Activated CD8-positive, alpha-beta memory T cell treated with anti-CD3 and anti-CD28 coated beads, Interleukin-2, amount 10 ng/mL, durations not matched to agents 7 days and 5 days (primary cell): Measurements from ENCODE around the gene MAGOH. TPM values are rescaled to one million over a fixed set of nuclear protein-coding genes. Genes with fewer than 3 reads are reported as not detected.

ENCODE experiments used
- ATAC-seq: fragments of 150-1000 bp; cut with Tn5 transposase; one replicate; pipeline ENCODE4 v1.10.0; 2021; ENCODE audit warnings: moderate library complexity
- CTCF ChIA-PET: fragments of 350-600 bp; sonication (Branson Sonifier 250); formaldehyde crosslinking; loops from one replicate; lab custom pipeline; 2021; ENCODE audit warnings: antibody characterized with exemption; lab: Charles Lee
- DNase-seq: peaks from one replicate; pipeline ENCODE4 v3.0.0-alpha.2; 2020
- H3K27ac Mint-ChIP-seq: one replicate; pipeline ENCODE4 v1.8.0; 2021; ENCODE audit warnings: mild to moderate bottlenecking, mixed read lengths
- H3K27me3 Mint-ChIP-seq: one replicate; pipeline ENCODE4 v1.8.0; 2021; ENCODE audit warnings: mixed read lengths
- H3K36me3 Mint-ChIP-seq: one replicate; pipeline ENCODE4 v1.8.0; 2021; ENCODE audit warnings: mild to moderate bottlenecking, mixed read lengths
- H3K4me1 Mint-ChIP-seq: one replicate; pipeline ENCODE4 v1.8.0; 2021; ENCODE audit warnings: mixed read lengths
- H3K4me3 Mint-ChIP-seq: one replicate; pipeline ENCODE4 v1.8.0; 2021; ENCODE audit warnings: mild to moderate bottlenecking, moderate library complexity, mixed read lengths
- H3K9me3 Mint-ChIP-seq: one replicate; pipeline ENCODE4 v1.8.0; 2022; ENCODE audit warnings: low read depth, mixed read lengths
- total RNA-seq, 2 experiments: library from RNA; stranded (reverse); gene quantifications; one replicate each; pipeline ENCODE4 v1.2.3, GENCODE V29; 2021

The MAGOH gene
- total RNA-seq, 2 experiments from 2014 or later: 72.9 to 80.1 TPM

- Mint-ChIP-seq H3K36me3 (peaks cover 47% of the 10 kb centered on the region), H3K27ac (no peak overlapping the region), H3K4me3 (no peak overlapping the region), H3K9me3 (no peaks in the 10 kb centered on the region), H3K4me1 (no peaks in the 10 kb centered on the region), H3K27me3 (no peaks in the 10 kb centered on the region)
- ATAC-seq: no peak
- CTCF ChIA-PET: interaction anchor here (0.9 kb wide), 1 partner anchor 14 kb away, joined by 3 read pairs; no protein-coding TSS in a partner anchor
- DNase-seq: no peak
Observed at GRCh38 chr1:53264048-53264447, 25.7 kb upstream of the MAGOH start.

GRCh38 chr1:53262000-53262399 is 23.7 kb upstream of the MAGOH start:
- no peak overlapping the region for H3K4me3 Mint-ChIP-seq
- DNase-seq (no peak), ATAC-seq (no peak)
- no peaks in the 10 kb centered on the region for H3K9me3 Mint-ChIP-seq
- CTCF ChIA-PET: no interaction called here
- peaks cover 50% of the 10 kb centered on the region for H3K36me3 Mint-ChIP-seq
- no peak overlapping the region for H3K27ac Mint-ChIP-seq
- no peaks in the 10 kb centered on the region for H3K27me3 Mint-ChIP-seq
- H3K4me1 Mint-ChIP-seq: no peaks in the 10 kb centered on the region

- Mint-ChIP-seq H3K36me3 (peaks cover 46% of the 10 kb centered on the region), H3K27ac (no peak overlapping the region), H3K27me3 (no peaks in the 10 kb centered on the region), H3K4me1 (no peaks in the 10 kb centered on the region), H3K9me3 (no peaks in the 10 kb centered on the region), H3K4me3 (no peak overlapping the region)
- CTCF ChIA-PET: no interaction called here
- no peak for DNase-seq
- no peak for ATAC-seq
Observed at GRCh38 chr1:53260631-53261247, 22.4 kb upstream of the MAGOH start.

- H3K4me3 Mint-ChIP-seq: no peak overlapping the region
- H3K4me1 Mint-ChIP-seq: no peaks in the 10 kb centered on the region
- CTCF ChIA-PET: interaction anchor here (1.5 kb wide), 1 partner anchor 18 kb away, joined by 5 read pairs; no protein-coding TSS in a partner anchor
- DNase-seq: no peak
- ATAC-seq: no peak
- no peaks in the 10 kb centered on the region for H3K27me3 Mint-ChIP-seq
- peaks cover 45% of the 10 kb centered on the region for H3K36me3 Mint-ChIP-seq
- no peak overlapping the region for H3K27ac Mint-ChIP-seq
- H3K9me3 Mint-ChIP-seq: no peaks in the 10 kb centered on the region
Observed at GRCh38 chr1:53259932-53260331, 21.6 kb upstream of the MAGOH start.

GRCh38 chr1:53258216-53258615 is 19.9 kb upstream of the MAGOH start:
- DNase-seq (no peak), ATAC-seq (no peak)
- Mint-ChIP-seq H3K4me1 (no peaks in the 10 kb centered on the region), H3K27ac (no peak overlapping the region), H3K36me3 (peaks cover 43% of the 10 kb centered on the region), H3K9me3 (no peaks in the 10 kb centered on the region), H3K4me3 (no peak overlapping the region), H3K27me3 (no peaks in the 10 kb centered on the region)
- CTCF ChIA-PET: no interaction called here

GRCh38 chr1:53257454-53258081 is 19.2 kb upstream of the MAGOH start:
- CTCF ChIA-PET: no interaction called here

GRCh38 chr1:53256511-53257453 is 18.5 kb upstream of the MAGOH start:
- H3K36me3 Mint-ChIP-seq: peaks cover 43% of the 10 kb centered on the region
- CTCF ChIA-PET: interaction anchor here (1.0 to 1.1 kb wide), 2 partner anchors 22 to 137 kb away, joined by 3 to 4 read pairs; no protein-coding TSS in a partner anchor
- H3K4me1 Mint-ChIP-seq: no peaks in the 10 kb centered on the region
- no peak overlapping the region for H3K27ac Mint-ChIP-seq
- H3K9me3 Mint-ChIP-seq: no peaks in the 10 kb centered on the region
- DNase-seq: no peak
- no peaks in the 10 kb centered on the region for H3K27me3 Mint-ChIP-seq
- ATAC-seq: no peak
- no peak overlapping the region for H3K4me3 Mint-ChIP-seq

More at GRCh38 chr1:53257454-53258081, 19.2 kb upstream of the MAGOH start:
- H3K27ac Mint-ChIP-seq: no peak overlapping the region
- H3K9me3 Mint-ChIP-seq: no peaks in the 10 kb centered on the region
- DNase-seq (no peak), ATAC-seq (no peak)
- H3K36me3 Mint-ChIP-seq: peaks cover 43% of the 10 kb centered on the region
- no peaks in the 10 kb centered on the region for H3K27me3 Mint-ChIP-seq
- H3K4me1 Mint-ChIP-seq: no peaks in the 10 kb centered on the region
- H3K4me3 Mint-ChIP-seq: no peak overlapping the region

GRCh38 chr1:53255031-53255430 is 16.7 kb upstream of the MAGOH start:
- H3K4me3 Mint-ChIP-seq: no peak overlapping the region
- H3K27me3 Mint-ChIP-seq: no peaks in the 10 kb centered on the region
- H3K27ac Mint-ChIP-seq: no peak overlapping the region
- no peaks in the 10 kb centered on the region for H3K4me1 Mint-ChIP-seq
- peaks cover 46% of the 10 kb centered on the region for H3K36me3 Mint-ChIP-seq
- ATAC-seq: no peak
- DNase-seq: no peak
- no peaks in the 10 kb centered on the region for H3K9me3 Mint-ChIP-seq
- CTCF ChIA-PET: interaction anchor here (1.4 to 3.1 kb wide), 2 partner anchors 24 to 138 kb away, joined by 6 to 10 read pairs; no protein-coding TSS in a partner anchor

- no peak for DNase-seq
- no peak overlapping the region for H3K4me3 Mint-ChIP-seq
- no peak for ATAC-seq
Observed at GRCh38 chr1:53254011-53254640, 15.8 kb upstream of the MAGOH start.

GRCh38 chr1:53250325-53250724 is 12.0 kb upstream of the MAGOH start:
- no peak overlapping the region for H3K4me3 Mint-ChIP-seq
- no peaks in the 10 kb centered on the region for H3K27me3 Mint-ChIP-seq
- H3K4me1 Mint-ChIP-seq: no peaks in the 10 kb centered on the region
- no peak for ATAC-seq
- CTCF ChIA-PET: interaction anchor here (0.9 kb wide), 1 partner anchor 143 kb away, joined by 3 read pairs; no protein-coding TSS in a partner anchor
- no peak for DNase-seq
- no peak overlapping the region for H3K27ac Mint-ChIP-seq
- no peaks in the 10 kb centered on the region for H3K9me3 Mint-ChIP-seq
- peaks cover 42% of the 10 kb centered on the region for H3K36me3 Mint-ChIP-seq

More at GRCh38 chr1:53254011-53254640, 15.8 kb upstream of the MAGOH start:
- peaks cover 48% of the 10 kb centered on the region for H3K36me3 Mint-ChIP-seq
- no peaks in the 10 kb centered on the region for H3K9me3 Mint-ChIP-seq
- no peak overlapping the region for H3K27ac Mint-ChIP-seq
- no peaks in the 10 kb centered on the region for H3K27me3 Mint-ChIP-seq
- H3K4me1 Mint-ChIP-seq: no peaks in the 10 kb centered on the region
- CTCF ChIA-PET: interaction anchor here (1.4 to 3.1 kb wide), 2 partner anchors 24 to 139 kb away, joined by 6 to 10 read pairs; no protein-coding TSS in a partner anchor

- CTCF ChIA-PET: interaction anchor here (0.9 kb wide), 1 partner anchor 143 kb away, joined by 3 read pairs; no protein-coding TSS in a partner anchor
- H3K9me3 Mint-ChIP-seq: no peaks in the 10 kb centered on the region
- H3K36me3 Mint-ChIP-seq: peaks cover 39% of the 10 kb centered on the region
- no peak overlapping the region for H3K27ac Mint-ChIP-seq
- ATAC-seq (no peak), DNase-seq (no peak)
- H3K4me1 Mint-ChIP-seq: no peaks in the 10 kb centered on the region
- no peaks in the 10 kb centered on the region for H3K27me3 Mint-ChIP-seq
- H3K4me3 Mint-ChIP-seq: no peak overlapping the region
Observed at GRCh38 chr1:53249706-53250105, 11.4 kb upstream of the MAGOH start.

- H3K36me3 Mint-ChIP-seq: peaks cover 29% of the 10 kb centered on the region
- H3K27ac Mint-ChIP-seq: no peak overlapping the region
- no peak overlapping the region for H3K4me3 Mint-ChIP-seq
- DNase-seq (no peak), ATAC-seq (no peak)
- H3K9me3 Mint-ChIP-seq: no peaks in the 10 kb centered on the region
- H3K4me1 Mint-ChIP-seq: no peaks in the 10 kb centered on the region
- CTCF ChIA-PET: no interaction called here
- H3K27me3 Mint-ChIP-seq: no peaks in the 10 kb centered on the region
Observed at GRCh38 chr1:53246261-53247134, 8.2 kb upstream of the MAGOH start.
